H4 (cell line): ENCODE results near the gene LIMS1. TPM values are rescaled to one million over a fixed set of nuclear protein-coding genes. Genes with fewer than 3 reads are reported as not detected.
"Not testable (repeated sequence)": the region's sequence is repeated elsewhere in the genome, so short reads cannot be mapped to it uniquely, and the experiment has no call there.

Source experiments
- DNase-seq: peaks from one replicate; pipeline ENCODE4 v3.0.0-alpha.2; 2015; ENCODE audit warnings: low spot score
- total RNA-seq: library from RNA; depleted of rRNA; stranded (reverse); fragments of >200 nt; shearing (Covaris generic); gene quantifications from 2 replicates; pipeline ENCODE4 v1.2.3, GENCODE V29; 2014

The LIMS1 gene
- total RNA-seq, 1 experiment from 2014 or later: 50.6 TPM

- not testable (repeated sequence) for DNase-seq
Observed at GRCh38 chr2:108658553-108658952, 124.3 kb downstream of the LIMS1 start.

- not testable (repeated sequence) for DNase-seq
Observed at GRCh38 chr2:108661493-108661892, 127.2 kb downstream of the LIMS1 start.

DNA sequence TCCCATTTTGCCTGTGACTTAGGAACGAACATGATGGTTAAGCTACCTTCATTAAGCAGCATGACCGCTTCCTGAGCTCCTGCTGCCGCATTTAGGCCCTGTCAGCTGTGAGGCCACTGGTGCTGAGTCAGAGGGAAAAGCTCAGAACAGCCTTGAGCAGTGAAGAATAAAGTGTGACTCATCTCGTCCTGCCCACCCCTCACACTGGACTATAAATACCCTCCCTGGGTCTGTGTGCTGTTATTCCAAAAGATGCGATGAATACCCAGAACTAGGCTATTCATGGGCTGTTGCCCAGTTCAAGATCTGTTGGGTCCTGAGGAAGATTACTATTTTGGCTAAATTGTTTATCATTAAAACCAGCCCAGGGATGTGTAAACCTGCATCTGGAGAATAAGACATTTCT is 127.9 kb downstream of the LIMS1 start:
- DNase-seq: peak; percentile 63

DNA sequence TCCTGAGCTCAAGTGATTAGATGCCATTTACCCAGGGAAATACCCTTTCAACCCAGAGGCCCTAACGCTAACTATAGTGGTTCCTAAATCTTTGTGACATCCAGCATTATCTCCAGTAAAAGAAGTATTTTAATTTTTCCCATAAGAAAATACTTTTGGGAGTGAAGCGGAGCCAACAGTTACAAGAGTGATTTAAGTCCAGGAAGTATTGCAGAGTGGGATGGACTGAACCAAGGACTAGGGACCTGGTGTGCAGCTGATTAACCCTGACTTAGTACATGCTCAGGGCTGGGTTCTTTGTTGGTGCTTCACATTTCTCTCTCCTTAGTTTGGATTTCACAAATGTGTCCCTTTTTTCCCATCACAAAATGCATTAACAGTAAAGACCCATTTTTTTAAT is 129.1 kb downstream of the LIMS1 start:
- not testable (repeated sequence) for DNase-seq

- not testable (repeated sequence) for DNase-seq
Observed at GRCh38 chr2:108664089-108664488, 129.8 kb downstream of the LIMS1 start.

DNA sequence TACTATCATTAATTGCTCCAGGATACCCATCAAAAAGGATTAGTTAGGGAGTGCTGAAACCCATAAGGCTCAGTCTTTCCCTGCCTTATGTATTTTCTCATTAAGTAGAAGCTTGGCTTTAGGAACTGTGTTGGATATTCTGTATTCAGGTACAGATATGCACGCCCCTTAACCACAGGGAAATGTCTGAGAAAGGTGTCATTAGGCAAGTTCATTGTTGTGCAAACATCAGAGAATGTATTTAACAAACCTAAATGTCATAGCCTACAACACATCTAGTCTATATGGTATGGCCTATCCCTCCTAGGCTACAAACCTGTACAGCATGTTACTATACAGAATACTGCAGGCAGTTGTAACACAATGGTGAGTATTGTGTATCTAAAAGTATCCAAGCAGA is 130.7 kb downstream of the LIMS1 start:
- DNase-seq: not testable (repeated sequence)

DNA sequence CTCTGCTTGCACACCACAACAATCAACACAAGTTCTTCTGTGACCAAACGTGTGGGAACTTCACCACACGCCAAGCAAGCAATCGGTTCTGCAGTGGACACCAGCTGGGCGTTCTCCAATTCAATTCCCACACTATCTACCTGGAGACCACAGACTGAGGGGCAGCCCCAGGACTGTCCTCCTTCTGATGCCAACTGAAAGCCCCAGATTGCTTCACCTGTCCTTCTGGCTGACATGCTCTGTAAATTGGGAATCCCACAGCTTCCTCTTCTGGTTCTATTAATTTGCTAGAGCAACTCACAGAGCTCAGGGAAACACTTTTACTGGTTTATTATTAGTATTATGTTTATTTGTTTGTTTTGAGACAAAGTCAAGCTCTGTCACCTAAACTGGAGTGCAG is 131.7 kb downstream of the LIMS1 start:
- not testable (repeated sequence) for DNase-seq

DNA sequence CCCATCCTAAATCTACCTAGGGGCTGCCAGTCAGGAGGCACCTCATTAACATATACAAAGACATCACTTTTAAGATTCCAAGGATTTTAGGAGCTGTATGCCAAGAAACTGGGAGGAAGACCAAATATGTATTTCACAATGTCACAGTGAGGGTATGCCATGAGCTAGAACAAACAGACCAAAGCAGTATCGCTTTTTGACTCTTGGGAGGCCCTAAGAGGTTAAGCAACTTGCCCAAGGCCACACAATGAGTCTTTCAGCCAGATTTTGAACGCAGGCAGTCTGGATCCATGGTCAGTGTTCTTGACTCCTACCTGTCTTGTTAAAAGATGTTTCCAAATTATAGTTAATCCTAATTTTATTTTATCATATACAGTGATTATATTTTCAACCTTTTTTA is 132.9 kb downstream of the LIMS1 start:
- DNase-seq: not testable (repeated sequence)

GRCh38 chr2:108670282-108670681 is 136.0 kb downstream of the LIMS1 start:
- DNase-seq: not testable (repeated sequence)

- not testable (repeated sequence) for DNase-seq
Observed at GRCh38 chr2:108672200-108672805, 138.0 kb downstream of the LIMS1 start.

GRCh38 chr2:108676522-108676921 is 142.3 kb downstream of the LIMS1 start:
- not testable (repeated sequence) for DNase-seq

GRCh38 chr2:108677239-108677744 is 143.0 kb downstream of the LIMS1 start:
- DNase-seq: not testable (repeated sequence)

- DNase-seq: not testable (repeated sequence)
Observed at GRCh38 chr2:108678198-108678651, 144.0 kb downstream of the LIMS1 start.

- not testable (repeated sequence) for DNase-seq
Observed at GRCh38 chr2:108680805-108681204, 146.5 kb downstream of the LIMS1 start.

- not testable (repeated sequence) for DNase-seq
Observed at GRCh38 chr2:108688818-108689756, 154.8 kb downstream of the LIMS1 start.

DNA sequence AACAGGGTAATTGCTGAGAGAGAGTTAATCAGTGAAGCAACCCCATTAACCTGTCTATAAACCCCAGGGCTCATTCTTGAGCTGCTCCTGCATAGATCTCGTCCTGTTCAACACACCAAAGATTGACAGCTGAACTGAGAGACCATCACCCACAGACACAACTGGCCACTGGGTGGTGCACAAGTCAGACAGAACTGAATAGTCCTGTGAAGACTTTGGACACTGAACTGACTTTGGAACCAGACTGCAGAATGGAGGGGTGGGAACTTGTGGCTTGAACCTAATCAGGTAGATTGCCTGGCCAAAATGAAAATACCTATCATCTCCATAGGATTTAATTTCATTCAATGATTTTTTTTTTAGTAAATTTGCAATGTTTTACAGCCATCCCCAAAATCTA is 155.7 kb downstream of the LIMS1 start:
- not testable (repeated sequence) for DNase-seq

DNA sequence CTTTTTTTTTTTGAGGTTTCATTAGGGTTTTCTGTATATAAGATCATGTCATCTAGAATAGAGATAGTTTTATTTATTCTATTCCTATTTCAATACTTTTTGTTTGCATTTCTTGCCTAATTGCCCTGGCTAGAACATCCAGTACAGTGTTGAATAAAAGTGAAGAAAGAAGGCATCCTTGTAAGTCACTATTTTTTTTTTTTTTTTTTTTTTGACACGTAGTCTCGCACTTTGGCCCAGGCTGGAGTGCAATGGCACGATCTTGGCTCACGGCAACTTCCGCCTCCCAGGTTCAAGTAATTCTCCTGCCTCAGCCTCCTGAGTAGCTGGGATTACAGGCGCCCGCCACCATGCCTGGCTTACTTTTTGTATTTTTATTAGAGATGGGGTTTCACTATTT is 157.2 kb downstream of the LIMS1 start:
- no peak for DNase-seq

DNA sequence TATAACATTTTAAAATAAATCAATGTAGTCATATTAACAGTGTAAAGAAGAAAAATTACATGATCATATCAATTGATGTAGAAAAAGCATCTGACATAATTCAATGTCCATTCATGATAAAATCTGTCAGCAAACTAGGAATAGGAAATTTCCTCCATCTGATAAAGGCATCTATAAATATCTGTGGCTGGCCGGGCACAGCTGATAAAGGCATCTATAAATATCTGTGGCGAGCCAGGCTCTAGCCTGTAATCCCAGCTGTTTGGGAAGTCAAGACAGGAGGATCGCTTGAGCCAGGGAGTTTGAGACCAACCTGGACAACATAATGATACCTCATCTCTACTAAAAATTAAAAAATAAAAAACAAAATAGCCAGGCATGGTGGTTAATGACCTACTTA is 166.9 kb downstream of the LIMS1 start:
- DNase-seq: no peak

GRCh38 chr2:108701806-108702205 is 167.5 kb downstream of the LIMS1 start:
- DNase-seq: no peak

DNA sequence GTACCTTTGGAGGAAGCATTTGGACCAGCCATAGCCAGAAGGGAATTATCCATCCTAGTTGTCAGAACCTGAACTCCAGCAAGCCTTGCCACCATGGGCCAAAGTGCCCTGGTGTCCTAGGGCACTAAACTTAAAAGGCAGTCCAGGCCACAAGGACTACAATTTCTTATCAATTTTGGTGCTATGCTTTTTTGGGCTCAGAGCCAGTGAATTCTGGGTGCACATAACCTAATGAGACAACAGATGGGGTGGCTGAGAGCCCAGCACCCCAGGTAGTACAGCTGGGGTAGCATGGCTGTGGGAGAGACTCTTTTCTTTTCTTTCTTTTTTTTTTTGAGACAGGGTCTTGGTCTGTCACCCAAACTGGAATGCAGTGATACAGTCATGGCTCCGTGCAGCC is 170.6 kb downstream of the LIMS1 start:
- no peak for DNase-seq

- DNase-seq: no peak
Observed at GRCh38 chr2:108707300-108707699, 173.0 kb downstream of the LIMS1 start.

DNA sequence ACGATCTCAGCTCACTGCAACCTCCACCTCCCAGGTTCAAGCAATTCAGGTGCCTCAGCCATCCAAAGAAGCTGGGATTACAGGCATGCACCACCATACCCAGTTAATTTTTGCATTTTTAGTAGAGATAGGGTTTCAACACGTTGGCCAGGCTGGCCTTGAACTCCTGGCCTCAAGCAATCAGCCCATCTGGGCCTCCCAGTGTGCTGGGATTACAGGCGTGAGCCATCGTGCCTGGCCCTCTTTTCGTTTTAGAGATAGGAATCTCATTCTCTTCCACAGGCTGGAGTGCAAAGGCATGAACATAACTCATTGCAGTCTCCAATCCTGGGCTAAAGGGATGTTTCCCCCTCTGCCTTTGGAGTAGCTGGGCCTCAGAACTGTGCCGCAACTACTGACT is 182.7 kb downstream of the LIMS1 start:
- not testable (repeated sequence) for DNase-seq
